Adrenal gland (tissue), 12 donors: ENCODE results near the gene KDM4B. TPM values are rescaled to one million over a fixed set of nuclear protein-coding genes. Genes with fewer than 3 reads are reported as not detected.

ENCODE experiments used
- DNase-seq, 7 donors: peaks; one replicate each; pipeline ENCODE4 v3.0.0-alpha.2; 2019 to 2020
- H3K27ac ChIP-seq, 5 donors: fragments of 200-600 bp; sonication (generic) in 4 of 5; 1 replicate in 3 of 5; 2 replicates in 2 of 5; pipeline versions ENCODE4 v1.5.1 to v1.8.0; 2016 to 2020; ENCODE audit warnings: mild to moderate bottlenecking in 1 of 5
- H3K27me3 ChIP-seq: fragments of 200-600 bp; 2 replicates; pipeline ENCODE4 v1.8.0; 2021
- H3K36me3 ChIP-seq, 2 donors: fragments of 200-600 bp; replicated peaks in 1 of 2; 1 replicate in 1 of 2; 2 replicates in 1 of 2; pipeline versions ENCODE4 v1.5.1 to v1.8.0; 2018 to 2022
- H3K4me1 ChIP-seq, 2 donors: fragments of 200-600 bp; replicated peaks in 1 of 2; 1 replicate in 1 of 2; 2 replicates in 1 of 2; pipeline versions ENCODE4 v1.5.1 to v1.8.0; 2018 to 2021
- H3K4me3 ChIP-seq, 4 donors: fragments of 200-600 bp; sonication (generic) in 3 of 4; one replicate each; pipeline ENCODE4 v1.5.1; 2016 to 2018
- H3K9me3 ChIP-seq, 3 donors: fragments of 200-600 bp; sonication (generic) in 1 of 3; replicated peaks in 1 of 3; 1 replicate in 2 of 3; 2 replicates in 1 of 3; pipeline versions ENCODE4 v1.5.1 to v1.8.0; 2016 to 2021
- POLR2A ChIP-seq, 2 donors: fragments of 450-650 bp; IDR thresholded peaks; one replicate each; pipeline ENCODE4 v1.6.1; 2017; ENCODE audit warnings: antibody characterized with exemption in 2 of 2, mild to moderate bottlenecking in 2 of 2, moderate library complexity in 1 of 2
- WGBS, 4 donors: extraction: QIAGEN DNeasy Blood & Tissue Kit in 2 of 4; methylation state at CpG; one replicate each; pipeline versions ENCODE4 v1.1.5 to v1.1.7; 2013 to 2017; 5-methylcytosine and 5-hydroxymethylcytosine counted together
- intact Hi-C, 2 donors: fragments of 100-400 bp; cut with DNase I; formaldehyde crosslinking; loops; one replicate each; pipeline versions ENCODE4 v1.14.1 to v1.15.0; 2022 to 2023
- polyA plus RNA-seq, 3 donors: library from polyadenylated mRNA; stranded (reverse); fragments of 200-250 nt in 2 of 3; fragments of 350-450 nt in 1 of 3; fragmentation: Illumina TruSeq in 1 of 3; extraction: RNeasy Lipid Tissue Mini Kit (QIAGEN cat#74804) in 1 of 3; gene quantifications; one replicate each; pipeline ENCODE4 v1.2.3, GENCODE V29; 2013 to 2014
- total RNA-seq, 9 donors: library from RNA; depleted of rRNA in 4 of 9; stranded (reverse); fragments of >200 nt in 4 of 9; fragments of 120-200 nt in 1 of 9; fragmentation: NEBNext Ultra II Directional in 1 of 9; extraction: Animal tissue kit (Norgen Biotek cat#: 25700) in 1 of 9; gene quantifications; one replicate each; pipeline versions ENCODE4 v1.1.0 to v1.2.4, GENCODE V29; 2013 to 2023
- TF ChIP-seq, protein P1 (sequence below), 6 experiments: fragments of 450-650 bp in 4 of 6; fragments of 200-600 bp in 2 of 6; sonication (generic) in 1 of 6; IDR thresholded peaks; 1 replicate in 5 of 6; 2 replicates in 1 of 6; pipeline versions ENCODE4 v1.5.1 to v1.8.0; 2016 to 2021; ENCODE audit warnings: antibody characterized with exemption in 6 of 6, mild to moderate bottlenecking in 2 of 6, moderate library complexity in 1 of 6
- donor health status: healthy with polysubstance abuse.
- donor health status: Bipolar disorder and iron deficiency.
- donor health status: DM: yes; HTN: yes; CAD: no.
- donor health status: DM: no; HTN: no; CAD: no.
- donor health status: DM: no; HTN: no; CAD: no.
- donor health status: DM: yes; HTN: yes; CAD: no.

Gene KDM4B
- total and polyA plus RNA-seq, 12 donors: 9.8 to 65.1 (median 39.9) TPM

DNA sequence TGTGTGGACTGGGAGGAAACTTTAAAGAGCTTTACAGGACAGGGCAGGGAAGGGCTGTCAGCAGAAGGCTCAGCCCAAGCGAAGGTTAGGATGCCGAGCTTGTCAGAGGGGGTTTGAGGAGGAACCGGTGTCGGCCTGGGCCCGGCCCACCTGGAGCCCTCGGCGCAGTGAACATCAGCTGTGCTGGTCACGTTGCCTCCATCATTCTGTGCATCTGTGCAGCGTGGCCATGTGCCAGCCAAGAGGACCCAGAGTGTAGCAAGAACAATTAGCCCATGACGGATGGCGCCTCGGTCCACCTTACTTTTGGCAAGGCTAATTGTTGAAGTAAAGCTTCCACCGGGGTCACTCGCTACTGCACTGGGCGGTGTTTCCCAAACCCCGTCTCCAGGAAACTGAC is 210.3 kb downstream of the KDM4B start:
- no peak for DNase-seq
- Histone ChIP-seq H3K9me3 (no peaks in the 10 kb centered on the region), H3K27me3 (no peaks in the 10 kb centered on the region), H3K27ac (no peak overlapping the region), H3K36me3 (no peaks in the 10 kb centered on the region), H3K4me3 (no peak overlapping the region), H3K4me1 (no peaks in the 10 kb centered on the region)
- TF ChIP-seq POLR2A (IDR thresholded peaks at IDR 0.05): no peak
- TF ChIP-seq, protein P1, sequence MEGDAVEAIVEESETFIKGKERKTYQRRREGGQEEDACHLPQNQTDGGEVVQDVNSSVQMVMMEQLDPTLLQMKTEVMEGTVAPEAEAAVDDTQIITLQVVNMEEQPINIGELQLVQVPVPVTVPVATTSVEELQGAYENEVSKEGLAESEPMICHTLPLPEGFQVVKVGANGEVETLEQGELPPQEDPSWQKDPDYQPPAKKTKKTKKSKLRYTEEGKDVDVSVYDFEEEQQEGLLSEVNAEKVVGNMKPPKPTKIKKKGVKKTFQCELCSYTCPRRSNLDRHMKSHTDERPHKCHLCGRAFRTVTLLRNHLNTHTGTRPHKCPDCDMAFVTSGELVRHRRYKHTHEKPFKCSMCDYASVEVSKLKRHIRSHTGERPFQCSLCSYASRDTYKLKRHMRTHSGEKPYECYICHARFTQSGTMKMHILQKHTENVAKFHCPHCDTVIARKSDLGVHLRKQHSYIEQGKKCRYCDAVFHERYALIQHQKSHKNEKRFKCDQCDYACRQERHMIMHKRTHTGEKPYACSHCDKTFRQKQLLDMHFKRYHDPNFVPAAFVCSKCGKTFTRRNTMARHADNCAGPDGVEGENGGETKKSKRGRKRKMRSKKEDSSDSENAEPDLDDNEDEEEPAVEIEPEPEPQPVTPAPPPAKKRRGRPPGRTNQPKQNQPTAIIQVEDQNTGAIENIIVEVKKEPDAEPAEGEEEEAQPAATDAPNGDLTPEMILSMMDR (IDR thresholded peaks at IDR 0.05): no peak
- 88 to 95% (median 91%) methylated on average over 11 to 16 of the region's 16 CpGs for WGBS, 4 donors
- intact Hi-C loops: no loop called here

DNA sequence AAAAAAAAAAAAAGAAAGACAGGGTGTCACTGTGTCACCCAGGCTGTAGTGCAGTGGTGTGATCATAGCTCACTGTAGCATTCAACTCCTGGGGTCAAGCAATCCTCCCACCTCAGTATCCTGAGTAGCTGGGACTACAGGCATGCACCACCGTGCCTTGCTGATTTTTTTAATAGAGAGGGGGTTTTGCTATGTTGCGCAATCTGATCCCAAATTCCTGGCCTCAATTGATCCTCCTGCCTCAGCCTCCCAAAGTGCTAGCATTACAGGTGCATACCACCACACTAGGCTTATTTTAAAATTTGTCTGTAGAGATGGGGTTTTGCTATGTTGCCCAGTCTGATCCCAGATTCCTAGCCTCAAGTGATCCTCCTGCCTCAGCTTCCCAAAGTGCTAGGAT is 212.4 kb downstream of the KDM4B start:
- 83 to 96% (median 94%) methylated on average over 2 of the region's 2 CpGs for whole genome bisulfite sequencing, 4 donors
- Histone ChIP-seq H3K4me3 (no peak overlapping the region), H3K4me1 (no peaks in the 10 kb centered on the region), H3K9me3 (no peaks in the 10 kb centered on the region), H3K36me3 (no peaks in the 10 kb centered on the region), H3K27ac (no peak overlapping the region), H3K27me3 (no peaks in the 10 kb centered on the region)
- intact Hi-C loops: no loop called here
- DNase-seq: no peak
- TF ChIP-seq, protein P1 (IDR thresholded peaks at IDR 0.05): no peak
- no peak for TF ChIP-seq POLR2A (IDR thresholded peaks at IDR 0.05)

DNA sequence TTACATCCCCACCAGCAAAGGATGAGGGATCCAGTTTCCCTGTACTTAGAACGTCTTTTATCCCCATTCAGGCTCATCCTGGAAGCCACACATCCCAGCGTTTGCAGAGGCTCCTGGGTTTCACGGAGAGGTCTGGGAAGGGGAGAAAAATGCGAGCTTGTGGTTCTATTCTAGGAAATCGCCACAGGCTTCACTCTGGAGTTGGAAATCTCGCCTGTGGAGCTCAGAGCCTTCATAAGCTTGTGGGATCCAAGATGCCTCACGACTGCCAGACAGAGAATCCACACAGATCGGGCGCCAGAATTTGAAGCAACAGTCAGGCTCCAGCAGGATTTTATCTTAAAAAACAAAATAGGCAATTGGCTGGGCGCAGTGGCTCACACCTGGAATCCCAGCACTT is 213.8 kb downstream of the KDM4B start:
- Histone ChIP-seq H3K36me3 (no peaks in the 10 kb centered on the region), H3K4me1 (no peaks in the 10 kb centered on the region), H3K4me3 (no peak overlapping the region), H3K9me3 (no peaks in the 10 kb centered on the region), H3K27me3 (no peaks in the 10 kb centered on the region), H3K27ac (no peak overlapping the region)
- 76 to 82% (median 79%) methylated on average over 10 of the region's 10 CpGs for WGBS, 4 donors
- no peak for DNase-seq
- no peak for TF ChIP-seq POLR2A (IDR thresholded peaks at IDR 0.05)
- TF ChIP-seq, protein P1 (IDR thresholded peaks at IDR 0.05): no peak
- intact Hi-C loops: no loop called here

DNA sequence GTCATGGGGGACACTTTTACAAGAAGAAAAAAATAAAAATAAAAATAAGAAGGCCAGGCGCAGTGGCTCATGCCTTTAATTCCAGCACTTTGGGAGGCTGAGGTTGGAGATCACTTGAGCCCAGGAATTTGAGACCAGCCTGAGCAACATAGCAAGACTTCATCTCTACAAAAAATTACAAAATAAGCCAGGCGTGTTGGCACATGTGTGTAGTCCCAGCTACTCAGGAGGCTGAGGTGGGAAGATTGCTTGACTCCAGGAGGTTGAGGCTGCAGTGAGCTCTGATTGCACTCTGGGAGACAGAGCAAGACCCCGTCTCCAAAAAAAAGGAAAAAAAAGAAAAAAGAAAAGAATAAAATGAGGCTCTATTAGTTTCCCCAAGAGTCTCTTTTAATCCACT is 214.7 kb downstream of the KDM4B start:
- H3K27ac ChIP-seq: no peak overlapping the region
- H3K36me3 ChIP-seq: no peaks in the 10 kb centered on the region
- H3K27me3 ChIP-seq: no peaks in the 10 kb centered on the region
- DNase-seq: no peak
- no peak for TF ChIP-seq POLR2A (IDR thresholded peaks at IDR 0.05)
- TF ChIP-seq, protein P1 (IDR thresholded peaks at IDR 0.05): no peak
- H3K4me1 ChIP-seq: no peaks in the 10 kb centered on the region
- 88 to 92% (median 92%) methylated on average over 3 of the region's 3 CpGs for WGBS, 4 donors
- H3K9me3 ChIP-seq: no peaks in the 10 kb centered on the region
- intact Hi-C loops: no loop called here
- no peak overlapping the region for H3K4me3 ChIP-seq
